ENCODE measurements around the gene ALKBH5.

ALKBH5 gene

GRCh38 chr17:18182978-18183333 lies 672 bp upstream of the ALKBH5 start:
- Histone ChIP-seq H3K4me3 (ENCODE audit: low read depth, low read length) (peak overlapping the region; percentile 90), H2AFZ (peak overlapping the region; percentile 97), H3K36me3 (ENCODE audit: control insufficient read depth, insufficient read depth, low read length) (no peaks in the 10 kb centered on the region), H3K9me3 (ENCODE audit: control insufficient read depth, low read length) (no peaks in the 10 kb centered on the region), H3K79me2 (peaks cover 39% of the 10 kb centered on the region), H3K27me3 (ENCODE audit: control insufficient read depth, insufficient read depth, low read length) (no peaks in the 10 kb centered on the region), H3K27ac (peak overlapping the region; percentile 98), H3K9ac (peak overlapping the region; percentile 75), H3K4me1 (peaks cover 27% of the 10 kb centered on the region), H3K4me2 (ENCODE audit: low read length) (peak overlapping the region; percentile 99)
- no peak for TF ChIP-seq CTCF (IDR thresholded peaks at IDR 0.05)

- Histone ChIP-seq H3K4me1 (peaks cover 39% of the 10 kb centered on the region), H3K27ac (peak overlapping the region; percentile 98), H3K9me3 (ENCODE audit: control insufficient read depth, low read length) (no peaks in the 10 kb centered on the region), H3K79me2 (peaks cover 51% of the 10 kb centered on the region), H3K9ac (peak overlapping the region; percentile 40), H3K4me3 (ENCODE audit: low read depth, low read length) (peak overlapping the region; percentile 90), H2AFZ (peak overlapping the region; percentile 97), H3K36me3 (ENCODE audit: control insufficient read depth, insufficient read depth, low read length) (no peaks in the 10 kb centered on the region), H3K27me3 (ENCODE audit: control insufficient read depth, insufficient read depth, low read length) (no peaks in the 10 kb centered on the region), H3K4me2 (ENCODE audit: low read length) (peak overlapping the region; percentile 99)
- no peak for TF ChIP-seq CTCF (IDR thresholded peaks at IDR 0.05)
Observed at GRCh38 chr17:18184143-18185031, 759 bp downstream of the ALKBH5 start.

- no peak overlapping the region for H3K27ac ChIP-seq
- TF ChIP-seq CTCF (IDR thresholded peaks at IDR 0.05), result no peak
Observed at GRCh38 chr17:18185391-18185790, 1.8 kb downstream of the ALKBH5 start.

GRCh38 chr17:18185832-18186626 lies 2.4 kb downstream of the ALKBH5 start:
- H3K4me3 ChIP-seq (ENCODE audit: low read depth, low read length), result peak overlapping the region; percentile 90
- no peak overlapping the region for H3K27ac ChIP-seq
- no peaks in the 10 kb centered on the region for H3K27me3 ChIP-seq (ENCODE audit: control insufficient read depth, insufficient read depth, low read length)
- H2AFZ ChIP-seq, result no peak overlapping the region
- H3K9me3 ChIP-seq (ENCODE audit: control insufficient read depth, low read length), result no peaks in the 10 kb centered on the region
- peaks cover 50% of the 10 kb centered on the region for H3K4me1 ChIP-seq
- H3K4me2 ChIP-seq (ENCODE audit: low read length), result peak overlapping the region; percentile 99
- no peak for TF ChIP-seq CTCF (IDR thresholded peaks at IDR 0.05)
- H3K36me3 ChIP-seq (ENCODE audit: control insufficient read depth, insufficient read depth, low read length), result no peaks in the 10 kb centered on the region
- peaks cover 66% of the 10 kb centered on the region for H3K79me2 ChIP-seq
- H3K9ac ChIP-seq, result no peak overlapping the region

More at GRCh38 chr17:18185391-18185790, 1.8 kb downstream of the ALKBH5 start:
- H2AFZ ChIP-seq, result no peak overlapping the region
- peak overlapping the region; percentile 99 for H3K4me2 ChIP-seq (ENCODE audit: low read length)
- no peaks in the 10 kb centered on the region for H3K27me3 ChIP-seq (ENCODE audit: control insufficient read depth, insufficient read depth, low read length)
- H3K79me2 ChIP-seq, result peaks cover 60% of the 10 kb centered on the region
- H3K9me3 ChIP-seq (ENCODE audit: control insufficient read depth, low read length), result no peaks in the 10 kb centered on the region
- no peaks in the 10 kb centered on the region for H3K36me3 ChIP-seq (ENCODE audit: control insufficient read depth, insufficient read depth, low read length)
- no peak overlapping the region for H3K9ac ChIP-seq
- peak overlapping the region; percentile 90 for H3K4me3 ChIP-seq (ENCODE audit: low read depth, low read length)
- H3K4me1 ChIP-seq, result peaks cover 45% of the 10 kb centered on the region
